ENCODE measurements around the gene DFFA. TPM values are rescaled to one million over a fixed set of nuclear protein-coding genes. Genes with fewer than 3 reads are reported as not detected.
"Not testable (repeated sequence)": the region's sequence is repeated elsewhere in the genome, so short reads cannot be mapped to it uniquely, and the experiment has no call there.

DFFA gene
- total RNA-seq, 1 donor from 2014 or later: 56.2 TPM

GRCh38 chr1:10425826-10426534, 46.3 kb downstream of the DFFA start:
- not testable (repeated sequence) for DNase-seq

DNA sequence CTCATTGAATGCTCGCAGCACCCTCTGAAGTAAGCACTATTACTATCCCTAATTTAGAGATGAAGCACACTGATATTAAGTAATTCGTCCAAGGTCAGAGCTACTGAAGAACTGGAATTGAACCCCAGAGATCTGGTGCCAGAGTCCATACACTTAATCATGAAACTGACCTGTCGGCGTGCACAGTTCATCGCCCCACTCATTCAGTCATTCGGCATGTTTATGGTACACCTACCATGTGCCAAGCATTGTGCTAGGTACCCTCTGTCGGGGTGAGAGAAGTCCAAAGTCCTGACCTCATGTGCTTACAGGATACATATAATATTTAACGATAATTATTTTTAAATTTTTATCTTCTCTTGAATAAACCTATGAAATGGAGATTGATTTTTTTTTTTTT, 47.7 kb downstream of the DFFA start:
- no peak for DNase-seq

DNA sequence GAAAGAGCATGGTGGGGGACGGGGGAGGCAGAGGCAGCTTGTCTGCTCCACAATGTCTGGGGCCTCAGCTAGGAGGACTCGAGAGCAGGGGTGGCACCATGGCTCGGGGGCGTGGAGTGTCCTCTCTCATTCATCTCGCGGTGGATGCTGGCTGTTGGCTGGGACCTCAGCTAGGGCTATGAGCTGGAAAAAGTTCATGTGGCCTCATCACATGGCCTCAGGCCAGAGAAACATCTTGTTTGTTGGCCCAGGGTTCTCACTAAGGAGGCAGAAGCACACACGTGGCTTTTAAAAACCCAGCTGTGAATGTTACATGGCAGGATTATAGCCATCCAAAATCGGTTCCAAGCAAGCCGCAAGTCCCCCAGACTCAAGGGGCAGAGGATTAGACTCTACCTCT, 48.3 kb downstream of the DFFA start:
- DNase-seq: no peak

- no peak for DNase-seq
Measured at GRCh38 chr1:10421637-10422036, 50.7 kb downstream of the DFFA start.

- DNase-seq: no peak
Measured at GRCh38 chr1:10419351-10419750, 53.0 kb downstream of the DFFA start.

GRCh38 chr1:10418741-10419140, 53.6 kb downstream of the DFFA start:
- DNase-seq: not testable (repeated sequence)

GRCh38 chr1:10415967-10416366, 56.4 kb downstream of the DFFA start:
- DNase-seq: not testable (repeated sequence)

DNA sequence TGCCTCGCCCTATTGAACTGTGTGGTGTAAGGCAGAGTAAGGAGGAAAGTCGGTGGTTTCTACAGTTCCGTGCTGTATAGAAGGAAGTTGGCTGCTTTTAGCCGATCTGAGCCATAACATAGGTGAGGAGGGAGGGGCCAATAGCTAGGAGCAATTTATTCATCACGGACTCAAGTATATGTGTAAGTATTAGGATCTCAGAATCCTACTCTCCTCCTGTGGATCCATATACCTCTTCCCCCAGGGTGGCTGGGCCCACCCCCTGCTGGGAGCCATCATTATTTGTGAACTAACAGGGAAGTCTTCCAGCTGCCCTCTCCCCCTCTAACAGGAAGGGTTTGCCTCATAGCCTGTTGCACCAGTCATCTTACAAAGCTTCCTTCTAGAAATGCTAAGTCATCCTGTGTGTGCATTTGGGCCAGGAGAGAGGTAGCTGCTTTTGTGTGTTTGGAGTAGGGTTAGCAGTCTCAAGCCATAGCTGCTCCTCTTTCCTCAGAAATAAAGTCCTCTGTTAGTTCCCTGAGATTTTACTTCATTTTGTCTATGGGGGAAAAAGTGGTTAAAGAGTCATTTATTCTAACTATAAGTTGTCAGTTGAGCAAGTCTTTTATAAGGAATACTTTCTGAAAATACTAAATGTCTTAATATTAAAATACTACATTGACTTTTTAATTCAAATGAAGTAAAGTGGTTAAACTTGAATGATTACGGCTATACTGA, 57.0 kb downstream of the DFFA start:
- DNase-seq: peak; percentile 96

- DNase-seq: no peak
Measured at GRCh38 chr1:10407201-10407600, 65.1 kb downstream of the DFFA start.

Other genes with a start within 250 kb of the DFFA start
- 59.4 and 130 TPM in 2 replicates for gene PGD, start 73.5 kb downstream of the DFFA start, total RNA-seq
- gene CENPS, start 42.1 kb downstream of the DFFA start, total RNA-seq: 7.8 and 11.4 TPM in 2 replicates
- gene CORT, start 22.5 kb downstream of the DFFA start, total RNA-seq: 0.34 and 0.37 TPM in 2 replicates
- 9.9 and 21.7 TPM in 2 replicates for gene PEX14, start 2.4 kb upstream of the DFFA start, total RNA-seq

Measured in dermis blood vessel endothelial cell (primary cell).